Natural killer cell (primary cell): Measurements from ENCODE around the gene CLTA. TPM values are rescaled to one million over a fixed set of nuclear protein-coding genes. Genes with fewer than 3 reads are reported as not detected.

ENCODE experiments used
- ATAC-seq, 3 donors: fragments of 150-1000 bp in 2 of 3; fragments of 200-7000 bp in 1 of 3; cut with Tn5 transposase; 1 replicate in 1 of 3; 2 replicates in 2 of 3; pipeline ENCODE4 v1.10.0; 2021; ENCODE audit warnings: mild to moderate bottlenecking in 2 of 3, moderate library complexity in 2 of 3
- DNase-seq, 2 donors: peaks; one replicate each; pipeline versions ENCODE4 v3.0.0 to v3.0.0-alpha.2; 2013 to 2021; ENCODE audit warnings: mixed read lengths in 1 of 2
- H3K27ac ChIP-seq: one replicate; pipeline ENCODE4 v1.5.1; 2013; ENCODE audit warnings: mild to moderate bottlenecking, low read length
- H3K27me3 ChIP-seq: one replicate; pipeline ENCODE4 v1.6.1; 2013; ENCODE audit warnings: low read length; ENCODE audit not compliant: control insufficient read depth, insufficient read depth
- H3K36me3 ChIP-seq: one replicate; pipeline ENCODE4 v1.6.1; 2013; ENCODE audit warnings: low read length; ENCODE audit not compliant: control insufficient read depth, insufficient read depth
- H3K4me1 ChIP-seq: one replicate; pipeline ENCODE4 v1.6.1; 2013; ENCODE audit warnings: low read length; ENCODE audit not compliant: control insufficient read depth, insufficient read depth
- H3K4me3 ChIP-seq: one replicate; pipeline ENCODE4 v1.5.1; 2013; ENCODE audit warnings: low read length
- H3K9me3 ChIP-seq: one replicate; pipeline ENCODE4 v1.6.1; 2013; ENCODE audit warnings: low read length; ENCODE audit not compliant: control insufficient read depth, insufficient read depth
- H3K27ac Mint-ChIP-seq, 2 donors: one replicate each; pipeline ENCODE4 v1.8.0; 2022; ENCODE audit warnings: mild to moderate bottlenecking in 2 of 2, mixed read lengths in 2 of 2, moderate library complexity in 1 of 2
- H3K27me3 Mint-ChIP-seq, 2 donors: one replicate each; pipeline ENCODE4 v1.8.0; 2022; ENCODE audit warnings: low read depth in 2 of 2, mixed read lengths in 2 of 2
- H3K36me3 Mint-ChIP-seq: one replicate; pipeline ENCODE4 v1.8.0; 2022; ENCODE audit warnings: mixed read lengths
- H3K4me1 Mint-ChIP-seq, 2 donors: one replicate each; pipeline ENCODE4 v1.8.0; 2022; ENCODE audit warnings: mixed read lengths in 2 of 2
- H3K4me3 Mint-ChIP-seq: one replicate; pipeline ENCODE4 v1.8.0; 2022; ENCODE audit warnings: mild to moderate bottlenecking, moderate library complexity, mixed read lengths
- H3K9me3 Mint-ChIP-seq, 2 donors: one replicate each; pipeline ENCODE4 v1.8.0; 2022; ENCODE audit warnings: mixed read lengths in 2 of 2
- CTCF ChIP-seq: fragments of 200-600 bp; IDR thresholded peaks from one replicate; pipeline ENCODE4 v1.8.0; 2022; ENCODE audit warnings: antibody characterized with exemption
- WGBS: methylation state at CpG from one replicate; pipeline ENCODE4 v1.1.7; 2013; ENCODE audit warnings: missing lambda C conversion rate; ENCODE audit not compliant: insufficient coverage; 5-methylcytosine and 5-hydroxymethylcytosine counted together
- intact Hi-C: fragments of 100-400 bp; cut with micrococcal nuclease; formaldehyde crosslinking; loops from one replicate; pipeline ENCODE4 v1.14.2; 2022
- total RNA-seq, 4 donors: library from RNA; stranded (reverse); fragments of 120-200 nt in 1 of 4; gene quantifications; one replicate each; pipeline versions ENCODE4 v1.2.3 to v1.2.4, GENCODE V29; 2013 to 2022

The CLTA gene
- total RNA-seq, 3 donors from 2014 or later (not counting 1 experiment from before 2014, with no cell fraction given), result 49.4 to 62.0 (median 52.6) TPM

DNA sequence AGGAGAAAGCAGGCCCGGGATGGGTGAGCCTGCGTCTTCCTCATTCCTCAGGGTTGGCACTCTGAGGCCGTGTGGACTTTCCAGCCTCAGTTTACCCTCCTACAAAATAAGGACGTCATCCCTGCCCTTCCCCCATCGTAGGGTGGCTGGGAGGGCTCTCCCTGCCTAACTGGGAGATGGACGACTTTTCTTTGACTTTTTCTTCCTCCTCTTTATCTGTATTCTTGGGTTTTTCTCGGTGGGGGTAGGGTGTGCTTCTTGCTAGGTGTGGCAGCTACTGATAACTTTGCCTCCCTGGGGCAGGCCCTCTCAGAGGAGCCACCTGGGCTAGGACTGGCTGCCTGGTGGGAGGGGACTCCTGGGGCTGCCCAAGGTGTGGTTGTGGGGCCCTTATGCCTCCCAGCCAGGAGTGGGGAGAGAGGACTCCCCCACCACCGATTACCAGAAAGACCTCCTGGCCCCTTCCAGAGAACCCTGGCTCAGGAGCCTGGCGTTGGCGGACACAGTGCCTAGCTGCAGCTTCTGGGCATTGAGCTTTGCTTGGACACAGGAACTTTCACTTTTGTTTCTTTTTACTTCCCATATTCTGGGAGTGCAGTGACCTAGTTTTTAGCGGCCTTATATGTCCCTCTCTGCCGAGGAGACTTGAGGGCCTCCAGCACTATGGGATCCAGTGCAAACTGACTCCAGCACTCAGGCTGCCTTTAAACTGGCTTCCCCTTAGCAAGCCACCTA lies 48.0 kb upstream of the CLTA start:
- Histone ChIP-seq H3K4me1 (peaks cover 99% of the 10 kb centered on the region), H3K27ac (peak overlapping the region; percentile 86), H3K9me3 (peaks cover 6% of the 10 kb centered on the region), H3K36me3 (peaks cover 5% of the 10 kb centered on the region), H3K4me3 (peak overlapping the region; percentile 51), H3K27me3 (no peaks in the 10 kb centered on the region)
- peak overlapping the region; percentile 96 for H3K4me3 Mint-ChIP-seq
- H3K27me3 Mint-ChIP-seq, result no peaks in the 10 kb centered on the region
- TF ChIP-seq CTCF, result no peak
- peak; percentile 43 to 51 (median 49) for ATAC-seq
- H3K36me3 Mint-ChIP-seq, result no peaks in the 10 kb centered on the region
- intact Hi-C loops, result loop anchor here (1.0 to 10.0 kb wide), 2 partner anchors 9 to 328 kb away; partner anchors contain the start of genes HINT2 and SPAG8
- 37% methylated on average over 10 of the region's 12 CpGs for WGBS
- peaks cover 98 to 100% of the 10 kb centered on the region in 2 donors for H3K4me1 Mint-ChIP-seq
- H3K27ac Mint-ChIP-seq, result peak overlapping the region; percentile 93 to 100
- DNase-seq, result peak in 1 of 2 donors; percentile 54
- H3K9me3 Mint-ChIP-seq, result peaks cover 4 to 9% of the 10 kb centered on the region in 2 donors

DNA sequence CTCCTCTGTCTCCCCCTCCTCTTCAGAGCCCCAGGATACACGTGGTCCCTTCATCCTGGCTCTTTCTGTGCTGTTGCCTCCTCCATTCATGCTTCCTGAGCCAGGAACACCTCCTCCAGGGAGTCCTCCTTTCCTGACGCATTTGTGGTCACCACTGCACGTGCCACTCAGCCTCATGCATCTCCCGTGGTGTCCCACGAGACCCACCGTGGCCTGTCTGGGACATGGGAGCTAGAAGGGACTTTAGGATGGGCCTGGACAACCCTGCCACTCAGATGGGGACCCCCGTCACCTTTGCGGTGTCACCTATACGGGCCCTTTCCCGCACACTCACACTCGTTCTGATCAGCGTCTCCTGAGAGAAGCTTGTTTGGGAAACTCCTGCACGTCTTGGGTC lies 47.5 kb upstream of the CLTA start:
- Mint-ChIP-seq H3K9me3 (peaks cover 4 to 9% of the 10 kb centered on the region in 2 donors), H3K36me3 (no peaks in the 10 kb centered on the region), H3K27ac (peak overlapping the region; percentile 93 to 100), H3K4me3 (peak overlapping the region; percentile 96), H3K27me3 (no peaks in the 10 kb centered on the region), H3K4me1 (peaks cover 94 to 98% of the 10 kb centered on the region in 2 donors)
- Histone ChIP-seq H3K4me3 (peak overlapping the region; percentile 51), H3K9me3 (peaks cover 6% of the 10 kb centered on the region), H3K27ac (peak overlapping the region; percentile 86), H3K4me1 (peaks cover 99% of the 10 kb centered on the region), H3K36me3 (peaks cover 5% of the 10 kb centered on the region), H3K27me3 (no peaks in the 10 kb centered on the region)
- intact Hi-C loops, result loop anchor here (1.0 to 10.0 kb wide), 2 partner anchors 8 to 328 kb away; partner anchors contain the start of genes HINT2 and SPAG8
- no peak for TF ChIP-seq CTCF
- 55% methylated on average over 13 of the region's 13 CpGs for WGBS
- ATAC-seq, result no peak
- DNase-seq, result no peak

DNA sequence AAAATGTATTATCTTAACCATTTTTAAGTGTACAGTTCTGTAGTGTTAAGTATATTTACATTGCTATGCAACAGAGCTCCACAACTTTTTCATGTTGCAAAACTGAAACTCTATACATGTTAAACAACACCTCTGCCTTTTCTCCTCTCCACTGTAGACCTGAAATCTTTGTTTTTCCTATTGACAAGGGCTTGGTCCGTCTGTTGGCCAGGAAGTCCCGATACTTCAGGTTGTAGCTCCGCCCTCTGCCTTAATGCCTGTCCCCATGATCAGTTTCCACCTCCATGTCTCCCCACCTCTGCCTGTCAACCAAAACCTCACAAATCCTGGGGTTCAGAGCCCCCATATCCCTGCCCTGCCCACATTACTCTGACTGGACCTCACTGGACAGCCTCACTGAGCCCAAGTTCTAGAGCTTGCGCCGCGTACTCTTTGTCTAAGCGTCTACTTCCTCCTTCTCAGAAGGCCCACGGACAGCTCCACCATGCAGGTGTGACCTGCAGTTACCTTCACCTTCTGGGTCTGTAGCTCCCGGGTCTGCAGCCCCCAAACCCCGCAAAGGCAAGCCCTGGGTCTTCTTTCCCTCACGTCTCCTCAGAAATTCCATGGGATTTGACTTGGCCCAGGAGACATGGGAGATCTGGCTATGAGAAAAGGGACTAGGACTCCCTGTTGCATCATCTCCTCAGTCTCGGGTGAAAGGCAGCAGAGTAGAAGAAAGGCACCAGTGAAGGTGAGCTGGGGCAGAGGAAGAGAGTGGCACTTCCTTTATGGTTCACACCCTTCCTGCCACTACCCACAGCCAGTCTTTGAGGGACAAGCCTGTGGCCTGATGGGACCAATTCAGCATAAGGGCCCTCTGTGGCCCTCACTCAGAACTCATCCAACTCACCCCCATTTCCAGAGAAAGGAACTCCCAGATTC lies 46.1 kb upstream of the CLTA start:
- intact Hi-C loops, result loop anchor here (2.0 to 10.0 kb wide), 2 partner anchors 46 to 330 kb away; partner anchors contain the start of genes CLTA, HINT2 and SPAG8

More for the DNA sequence above, 46.1 kb upstream of the CLTA start:
- peaks cover 4 to 9% of the 10 kb centered on the region in 2 donors for H3K9me3 Mint-ChIP-seq
- peak; percentile 36 to 57 for DNase-seq
- WGBS, result 11% methylated on average over 12 of the region's 12 CpGs
- ATAC-seq, result peak; percentile 46 to 76 (median 64)
- H3K27me3 ChIP-seq, result no peaks in the 10 kb centered on the region
- peaks cover 5% of the 10 kb centered on the region for H3K36me3 ChIP-seq
- peak overlapping the region; percentile 93 to 100 for H3K27ac Mint-ChIP-seq
- no peaks in the 10 kb centered on the region for H3K36me3 Mint-ChIP-seq
- peaks cover 99% of the 10 kb centered on the region for H3K4me1 ChIP-seq
- H3K4me1 Mint-ChIP-seq, result peaks cover 81 to 93% of the 10 kb centered on the region in 2 donors
- no peak for TF ChIP-seq CTCF
- H3K27me3 Mint-ChIP-seq, result no peaks in the 10 kb centered on the region
- peak overlapping the region; percentile 86 for H3K27ac ChIP-seq
- H3K4me3 ChIP-seq, result peak overlapping the region; percentile 51
- peaks cover 6% of the 10 kb centered on the region for H3K9me3 ChIP-seq
- H3K4me3 Mint-ChIP-seq, result peak overlapping the region; percentile 96
